Fibroblast of lung (primary cell): Measurements from ENCODE around the gene ANO1.

Source experiments
- EZH2 ChIP-seq: IDR thresholded peaks from 2 replicates; pipeline ENCODE4 v1.5.1; 2012; ENCODE audit warnings: low read length, control low read depth, mild to moderate bottlenecking; ENCODE audit errors: missing control alignments
- TF ChIP-seq, protein P1 (sequence below), 2 donors: IDR thresholded peaks in 1 of 2; conservative IDR thresholded peaks in 1 of 2; 1 replicate in 1 of 2; 2 replicates in 1 of 2; pipeline ENCODE4 v1.5.1; 2011 to 2012; ENCODE audit warnings: low read length in 2 of 2, control low read depth in 1 of 2, inconsistent platforms in 1 of 2, low read depth in 1 of 2, mild to moderate bottlenecking in 1 of 2

- TF ChIP-seq, protein P1, sequence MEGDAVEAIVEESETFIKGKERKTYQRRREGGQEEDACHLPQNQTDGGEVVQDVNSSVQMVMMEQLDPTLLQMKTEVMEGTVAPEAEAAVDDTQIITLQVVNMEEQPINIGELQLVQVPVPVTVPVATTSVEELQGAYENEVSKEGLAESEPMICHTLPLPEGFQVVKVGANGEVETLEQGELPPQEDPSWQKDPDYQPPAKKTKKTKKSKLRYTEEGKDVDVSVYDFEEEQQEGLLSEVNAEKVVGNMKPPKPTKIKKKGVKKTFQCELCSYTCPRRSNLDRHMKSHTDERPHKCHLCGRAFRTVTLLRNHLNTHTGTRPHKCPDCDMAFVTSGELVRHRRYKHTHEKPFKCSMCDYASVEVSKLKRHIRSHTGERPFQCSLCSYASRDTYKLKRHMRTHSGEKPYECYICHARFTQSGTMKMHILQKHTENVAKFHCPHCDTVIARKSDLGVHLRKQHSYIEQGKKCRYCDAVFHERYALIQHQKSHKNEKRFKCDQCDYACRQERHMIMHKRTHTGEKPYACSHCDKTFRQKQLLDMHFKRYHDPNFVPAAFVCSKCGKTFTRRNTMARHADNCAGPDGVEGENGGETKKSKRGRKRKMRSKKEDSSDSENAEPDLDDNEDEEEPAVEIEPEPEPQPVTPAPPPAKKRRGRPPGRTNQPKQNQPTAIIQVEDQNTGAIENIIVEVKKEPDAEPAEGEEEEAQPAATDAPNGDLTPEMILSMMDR (conservative IDR thresholded peaks at IDR 0.05 in 1 of 2, IDR thresholded peaks at IDR 0.05 in 1 of 2; ENCODE audit: low read depth in 1 of 2, low read length in 2 of 2) = no peak
- no peak for TF ChIP-seq EZH2
Observed at GRCh38 chr11:70068345-70068744, 9.8 kb upstream of the ANO1 start.
